ENCODE data around the gene CLASP1. TPM values are rescaled to one million over a fixed set of nuclear protein-coding genes. Genes with fewer than 3 reads are reported as not detected.

CLASP1 gene
- total RNA-seq, 1 experiment from 2014 or later = 49.2 TPM

- in situ Hi-C loops (cut with HindIII; ENCODE audit: low pct_unique_long_range_greater_than_20kb, low sequenced_read_pairs) (no loop called here), intact Hi-C loops (cut with micrococcal nuclease; ENCODE audit: unreplicated experiment) (no loop called here)
- Histone ChIP-seq H3K27me3 (ENCODE audit: control insufficient read depth, insufficient read depth, low read length) (no peaks in the 10 kb centered on the region), H3K9me3 (ENCODE audit: control insufficient read depth, insufficient read depth, low read depth, low read length) (no peaks in the 10 kb centered on the region), H3K4me3 (ENCODE audit: low read depth in 2 of 2, low read length in 2 of 2) (no peak overlapping the region), H3K4me1 (ENCODE audit: control insufficient read depth, insufficient read depth, low read length) (no peaks in the 10 kb centered on the region), H3K27ac (ENCODE audit: low read length) (no peak overlapping the region), H3K36me3 (ENCODE audit: control insufficient read depth, insufficient read depth, low read length) (no peaks in the 10 kb centered on the region)
- ChIA-PET POLR2A (no interaction called here), CTCF (no interaction called here)
- DNase-seq (ENCODE audit: low read depth, low spot score) (no peak), ATAC-seq (no peak)
- TF ChIP-seq SIN3A (IDR thresholded peaks at IDR 0.05; ENCODE audit: borderline replicate concordance, insufficient read depth, low read depth, low read length) (no peak), POLR2AphosphoS5 (IDR thresholded peaks at IDR 0.05; ENCODE audit: low read depth, low read length) (no peak), TCF7L2 (IDR thresholded peaks at IDR 0.05; ENCODE audit: low read depth, low read length) (no peak)
- TF ChIP-seq, protein P1, sequence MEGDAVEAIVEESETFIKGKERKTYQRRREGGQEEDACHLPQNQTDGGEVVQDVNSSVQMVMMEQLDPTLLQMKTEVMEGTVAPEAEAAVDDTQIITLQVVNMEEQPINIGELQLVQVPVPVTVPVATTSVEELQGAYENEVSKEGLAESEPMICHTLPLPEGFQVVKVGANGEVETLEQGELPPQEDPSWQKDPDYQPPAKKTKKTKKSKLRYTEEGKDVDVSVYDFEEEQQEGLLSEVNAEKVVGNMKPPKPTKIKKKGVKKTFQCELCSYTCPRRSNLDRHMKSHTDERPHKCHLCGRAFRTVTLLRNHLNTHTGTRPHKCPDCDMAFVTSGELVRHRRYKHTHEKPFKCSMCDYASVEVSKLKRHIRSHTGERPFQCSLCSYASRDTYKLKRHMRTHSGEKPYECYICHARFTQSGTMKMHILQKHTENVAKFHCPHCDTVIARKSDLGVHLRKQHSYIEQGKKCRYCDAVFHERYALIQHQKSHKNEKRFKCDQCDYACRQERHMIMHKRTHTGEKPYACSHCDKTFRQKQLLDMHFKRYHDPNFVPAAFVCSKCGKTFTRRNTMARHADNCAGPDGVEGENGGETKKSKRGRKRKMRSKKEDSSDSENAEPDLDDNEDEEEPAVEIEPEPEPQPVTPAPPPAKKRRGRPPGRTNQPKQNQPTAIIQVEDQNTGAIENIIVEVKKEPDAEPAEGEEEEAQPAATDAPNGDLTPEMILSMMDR (IDR thresholded peaks at IDR 0.05) = no peak
- TF ChIP-seq, protein P2, sequence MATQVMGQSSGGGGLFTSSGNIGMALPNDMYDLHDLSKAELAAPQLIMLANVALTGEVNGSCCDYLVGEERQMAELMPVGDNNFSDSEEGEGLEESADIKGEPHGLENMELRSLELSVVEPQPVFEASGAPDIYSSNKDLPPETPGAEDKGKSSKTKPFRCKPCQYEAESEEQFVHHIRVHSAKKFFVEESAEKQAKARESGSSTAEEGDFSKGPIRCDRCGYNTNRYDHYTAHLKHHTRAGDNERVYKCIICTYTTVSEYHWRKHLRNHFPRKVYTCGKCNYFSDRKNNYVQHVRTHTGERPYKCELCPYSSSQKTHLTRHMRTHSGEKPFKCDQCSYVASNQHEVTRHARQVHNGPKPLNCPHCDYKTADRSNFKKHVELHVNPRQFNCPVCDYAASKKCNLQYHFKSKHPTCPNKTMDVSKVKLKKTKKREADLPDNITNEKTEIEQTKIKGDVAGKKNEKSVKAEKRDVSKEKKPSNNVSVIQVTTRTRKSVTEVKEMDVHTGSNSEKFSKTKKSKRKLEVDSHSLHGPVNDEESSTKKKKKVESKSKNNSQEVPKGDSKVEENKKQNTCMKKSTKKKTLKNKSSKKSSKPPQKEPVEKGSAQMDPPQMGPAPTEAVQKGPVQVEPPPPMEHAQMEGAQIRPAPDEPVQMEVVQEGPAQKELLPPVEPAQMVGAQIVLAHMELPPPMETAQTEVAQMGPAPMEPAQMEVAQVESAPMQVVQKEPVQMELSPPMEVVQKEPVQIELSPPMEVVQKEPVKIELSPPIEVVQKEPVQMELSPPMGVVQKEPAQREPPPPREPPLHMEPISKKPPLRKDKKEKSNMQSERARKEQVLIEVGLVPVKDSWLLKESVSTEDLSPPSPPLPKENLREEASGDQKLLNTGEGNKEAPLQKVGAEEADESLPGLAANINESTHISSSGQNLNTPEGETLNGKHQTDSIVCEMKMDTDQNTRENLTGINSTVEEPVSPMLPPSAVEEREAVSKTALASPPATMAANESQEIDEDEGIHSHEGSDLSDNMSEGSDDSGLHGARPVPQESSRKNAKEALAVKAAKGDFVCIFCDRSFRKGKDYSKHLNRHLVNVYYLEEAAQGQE (IDR thresholded peaks at IDR 0.05; ENCODE audit: insufficient read depth in 1 of 2, low read depth in 2 of 2, low read length in 1 of 2) = no peak
- no TSS peak for BruUV-seq (replicated peaks)
These were observed 177.5 kb downstream of the CLASP1 start for GRCh38 chr2:121471532-121472469.

GRCh38 chr2:121470917-121471316, 178.3 kb downstream of the CLASP1 start:
- H3K4me3 ChIP-seq (ENCODE audit: low read depth in 2 of 2, low read length in 2 of 2) = no peak overlapping the region
- H3K4me1 ChIP-seq (ENCODE audit: control insufficient read depth, insufficient read depth, low read length) = no peaks in the 10 kb centered on the region
- no TSS peak for BruUV-seq (replicated peaks)
- ChIA-PET POLR2A (no interaction called here), CTCF (no interaction called here)
- TF ChIP-seq POLR2AphosphoS5 (IDR thresholded peaks at IDR 0.05; ENCODE audit: low read depth, low read length) (no peak), TCF7L2 (IDR thresholded peaks at IDR 0.05; ENCODE audit: low read depth, low read length) (no peak), SIN3A (IDR thresholded peaks at IDR 0.05; ENCODE audit: borderline replicate concordance, insufficient read depth, low read depth, low read length) (no peak)
- TF ChIP-seq, protein P2 (IDR thresholded peaks at IDR 0.05; ENCODE audit: insufficient read depth in 1 of 2, low read depth in 2 of 2, low read length in 1 of 2) = no peak
- TF ChIP-seq, protein P1 (IDR thresholded peaks at IDR 0.05) = no peak
- no peaks in the 10 kb centered on the region for H3K27me3 ChIP-seq (ENCODE audit: control insufficient read depth, insufficient read depth, low read length)
- intact Hi-C loops (cut with micrococcal nuclease; ENCODE audit: unreplicated experiment) = no loop called here
- H3K9me3 ChIP-seq (ENCODE audit: control insufficient read depth, insufficient read depth, low read depth, low read length) = no peaks in the 10 kb centered on the region
- DNase-seq (ENCODE audit: low read depth, low spot score) (no peak), ATAC-seq (no peak)
- no peak overlapping the region for H3K27ac ChIP-seq (ENCODE audit: low read length)
- in situ Hi-C loops (cut with HindIII; ENCODE audit: low pct_unique_long_range_greater_than_20kb, low sequenced_read_pairs) = no loop called here
- no peaks in the 10 kb centered on the region for H3K36me3 ChIP-seq (ENCODE audit: control insufficient read depth, insufficient read depth, low read length)
